Cardiac atrium fibroblast (primary cell): ENCODE data around the gene TIMP4. TPM values are rescaled to one million over a fixed set of nuclear protein-coding genes. Genes with fewer than 3 reads are reported as not detected.

ENCODE experiments used
- total RNA-seq: library from RNA; depleted of rRNA; stranded (reverse); fragments of >200 nt; gene quantifications from 2 replicates; pipeline ENCODE4 v1.2.3, GENCODE V29; 2015

Gene TIMP4
- 15.1 and 17.1 TPM in 2 replicates for total RNA-seq

DNA sequence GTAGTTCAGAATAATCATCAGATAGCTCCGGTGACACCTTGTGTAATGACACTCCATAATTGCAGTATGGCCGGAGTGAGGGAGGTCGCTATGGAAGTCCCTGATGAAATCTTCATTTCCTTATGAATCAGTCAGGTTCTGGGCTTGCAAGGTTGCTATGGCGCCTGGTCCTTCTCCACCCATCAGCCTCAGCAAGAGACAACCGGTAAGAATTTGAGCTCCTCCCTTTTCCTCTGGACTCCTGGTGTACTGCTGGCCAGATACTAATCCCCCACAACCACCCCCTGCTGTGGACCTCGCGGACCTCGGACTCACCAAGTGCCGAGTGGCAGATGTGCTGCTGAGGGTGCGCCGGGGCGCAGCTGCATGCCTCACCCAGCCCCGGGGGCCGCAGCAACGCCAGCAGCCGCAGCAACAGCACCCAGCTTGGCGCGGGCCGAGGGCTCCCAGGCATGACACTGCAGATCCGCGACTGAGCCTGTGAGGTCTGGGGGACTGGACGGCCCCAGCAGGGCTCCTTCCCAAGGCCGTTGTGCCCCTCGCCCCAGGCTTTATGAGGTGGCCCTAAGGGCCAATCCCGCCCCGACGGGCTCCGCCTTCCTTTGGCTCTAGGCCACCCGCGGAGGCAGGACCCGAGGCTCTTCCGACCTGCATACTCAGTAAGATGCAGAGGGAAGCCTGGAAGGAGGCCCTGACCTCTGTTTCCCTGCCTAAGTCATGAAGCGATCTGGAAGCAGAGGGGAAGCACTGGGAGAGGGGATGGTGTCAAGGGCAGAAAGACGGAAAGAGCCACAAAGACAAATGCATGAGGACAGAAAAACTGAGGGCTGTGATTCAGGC is at the start of gene TIMP4:
Gene TIMP4, minus strand, starts transcription at position 526 of the 840 bp plus-strand sequence. Its CDS starts 72 bp downstream, at position 454.

Other genes starting within 250 kb of the TIMP4 start
- 0.90 and 1.1 TPM in 2 replicates for gene SYN2, start 154.5 kb downstream of the TIMP4 start, total RNA-seq
- 19.1 and 33.0 TPM in 2 replicates for gene PPARG, start 130.2 kb upstream of the TIMP4 start, total RNA-seq